H1 (cell line): Measurements from ENCODE around the gene KCNK15. TPM values are rescaled to one million over a fixed set of nuclear protein-coding genes. Genes with fewer than 3 reads are reported as not detected.

Experiments
- BCL11A ChIP-seq, 2 experiments: IDR thresholded peaks; one replicate each; pipeline ENCODE4 v1.6.1; 2011; ENCODE audit warnings: low read depth in 2 of 2, low read length in 2 of 2, mild to moderate bottlenecking in 2 of 2
- CHD7 ChIP-seq: fragments of 300-600 bp; sonication (generic); IDR thresholded peaks from 2 replicates; pipeline ENCODE4 v1.7.1; 2012; ENCODE audit warnings: low read length, moderate library complexity, mild to moderate bottlenecking, inconsistent platforms; ENCODE audit not compliant: insufficient replicate concordance
- GTF2F1 ChIP-seq: IDR thresholded peaks from 2 replicates; pipeline ENCODE4 v1.6.1; 2012; ENCODE audit warnings: low read depth, low read length, improper control_type of control experiment, borderline replicate concordance
- JUN ChIP-seq: IDR thresholded peaks from 2 replicates; pipeline ENCODE4 v1.6.1; 2011; ENCODE audit warnings: low read depth, mild to moderate bottlenecking, improper control_type of control experiment, low read length
- NRF1 ChIP-seq: IDR thresholded peaks from 2 replicates; pipeline ENCODE4 v1.6.1; 2011; ENCODE audit warnings: mild to moderate bottlenecking, low read depth, low read length, improper control_type of control experiment
- RNF2 ChIP-seq: fragments of 200-900, 300-1000 bp; sonication (generic); IDR thresholded peaks from 2 replicates; pipeline ENCODE4 v1.7.1; 2016; ENCODE audit warnings: borderline replicate concordance, low read depth, mild to moderate bottlenecking, antibody characterized with exemption, low read length; ENCODE audit not compliant: poor library complexity, severe bottlenecking; ENCODE audit errors: missing control alignments
- SP2 ChIP-seq: IDR thresholded peaks from 2 replicates; pipeline ENCODE4 v1.6.1; 2012; ENCODE audit warnings: mild to moderate bottlenecking, low read length, inconsistent platforms
- SUZ12 ChIP-seq: fragments of 200-600 bp; sonication (generic); IDR thresholded peaks from 2 replicates; pipeline ENCODE4 v1.6.1; 2012; ENCODE audit warnings: mild to moderate bottlenecking, inconsistent platforms, low read length, moderate library complexity, mixed read lengths
- TCF12 ChIP-seq: IDR thresholded peaks from 2 replicates; pipeline ENCODE4 v1.6.1; 2011; ENCODE audit warnings: low read depth, mild to moderate bottlenecking, low read length
- polyA plus RNA-seq, 7 experiments: library from polyadenylated mRNA; depleted of rRNA in 3 of 7; stranded (reverse) in 5 of 7; unstranded in 2 of 7; fragments of >200 nt in 5 of 7; fragments of 200-250 nt in 2 of 7; gene quantifications; 1 replicate in 5 of 7; 2 replicates in 1 of 7; 4 replicates in 1 of 7; pipeline versions ENCODE4 v1.2.1 to v1.2.3, GENCODE V29; 2011 to 2013; ENCODE audit warnings: missing spikeins in 2 of 7, mixed read lengths in 2 of 7
- total RNA-seq: library from RNA; stranded (reverse); fragmentation: NEBNext Ultra II Directional; extraction: Animal tissue kit (Norgen Biotek cat#: 25700); gene quantifications from 2 replicates; pipeline ENCODE4 v1.2.1, GENCODE V29; 2021
- TF ChIP-seq, protein P1 (sequence below): IDR thresholded peaks from 2 replicates; pipeline ENCODE4 v1.6.1; 2012; ENCODE audit warnings: inconsistent platforms

KCNK15 gene
- total and polyA plus RNA-seq, 2 of the 8 experiments (the other 6 are each of a cell fraction or from before 2014, with no cell fraction given): 0.24 to 0.33 TPM

DNA sequence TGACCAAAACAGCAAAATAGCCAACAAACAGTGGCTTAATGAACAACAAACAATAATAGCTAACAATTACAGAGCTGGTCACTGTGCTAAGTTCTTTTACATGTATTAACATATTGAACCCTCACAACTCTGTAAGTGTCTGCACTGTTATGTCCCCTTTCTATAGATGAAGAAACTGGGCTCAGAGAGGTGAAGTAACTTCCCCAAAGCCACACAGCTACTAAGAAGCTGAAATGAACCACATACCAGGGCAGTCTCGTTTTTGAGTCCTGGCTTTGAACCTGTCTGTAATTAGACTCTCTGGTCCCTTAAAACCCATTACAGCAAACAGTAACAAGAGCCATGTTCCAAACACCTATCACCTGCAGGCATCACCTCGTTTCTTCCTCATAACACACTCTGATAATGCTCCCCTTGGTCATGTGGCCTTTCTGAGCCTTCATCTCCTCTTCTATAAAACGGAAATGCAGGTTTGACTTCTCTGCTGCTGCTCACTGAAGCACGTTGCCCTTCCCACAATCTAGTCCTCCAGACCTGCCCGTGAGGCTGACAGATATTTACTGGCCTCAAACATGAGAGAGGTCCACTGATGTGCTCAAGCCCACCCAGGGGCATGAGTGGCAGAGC, 23.3 kb downstream of the KCNK15 start (continued):
- TF ChIP-seq CHD7: no peak
- TF ChIP-seq GTF2F1: no peak
- TF ChIP-seq TCF12: no peak
- TF ChIP-seq NRF1: no peak
- TF ChIP-seq SP2: no peak
- no peak for TF ChIP-seq SUZ12
- no peak for TF ChIP-seq RNF2
- TF ChIP-seq, protein P1, sequence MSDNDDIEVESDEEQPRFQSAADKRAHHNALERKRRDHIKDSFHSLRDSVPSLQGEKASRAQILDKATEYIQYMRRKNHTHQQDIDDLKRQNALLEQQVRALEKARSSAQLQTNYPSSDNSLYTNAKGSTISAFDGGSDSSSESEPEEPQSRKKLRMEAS: no peak
- TF ChIP-seq BCL11A (IDR thresholded peaks at IDR 0.05; ENCODE audit: low read depth in 2 of 2, low read length in 2 of 2): no peak
- no peak for TF ChIP-seq JUN
